Stimulated activated CD4-positive, alpha-beta T cell treated with anti-CD3 and anti-CD28 coated beads, Interleukin-2, amount 100 ng/mL, for 48 hours (primary cell): ENCODE measurements around the gene ASB2.
A peak's percentile ranks its signal among the peaks of the same experiment; 100 is the strongest.

Source experiments
- DNase-seq, 2 donors: peaks; one replicate each; pipeline ENCODE4 v3.0.0-alpha.2; 2020

Gene ASB2

GRCh38 chr14:93945070-93945399 is 31.3 kb downstream of the ASB2 start:
- no peak for DNase-seq

GRCh38 chr14:93944348-93945069 is 31.9 kb downstream of the ASB2 start:
- no peak for DNase-seq

- DNase-seq, result no peak
Measured at GRCh38 chr14:93943930-93944329, 32.4 kb downstream of the ASB2 start.

- DNase-seq, result no peak
Measured at GRCh38 chr14:93943052-93943451, 33.3 kb downstream of the ASB2 start.

- no peak for DNase-seq
Measured at GRCh38 chr14:93941293-93941910, 35.0 kb downstream of the ASB2 start.

GRCh38 chr14:93940437-93940836 is 35.9 kb downstream of the ASB2 start:
- no peak for DNase-seq

- DNase-seq, result peak; percentile 94 to 97
Measured at GRCh38 chr14:93939304-93940229, 36.8 kb downstream of the ASB2 start.

- DNase-seq, result no peak
Measured at GRCh38 chr14:93938751-93939303, 37.5 kb downstream of the ASB2 start.

GRCh38 chr14:93937519-93937918 is 38.9 kb downstream of the ASB2 start:
- no peak for DNase-seq

- no peak for DNase-seq
Measured at GRCh38 chr14:93936926-93937325, 39.4 kb downstream of the ASB2 start.

- no peak for DNase-seq
Measured at GRCh38 chr14:93936245-93936644, 40.1 kb downstream of the ASB2 start.

GRCh38 chr14:93935213-93935612 is 41.2 kb downstream of the ASB2 start:
- DNase-seq, result no peak

- no peak for DNase-seq
Measured at GRCh38 chr14:93932642-93933041, 43.7 kb downstream of the ASB2 start.

- DNase-seq, result no peak
Measured at GRCh38 chr14:93930989-93931307, 45.4 kb downstream of the ASB2 start.

- DNase-seq, result no peak
Measured at GRCh38 chr14:93930296-93930988, 45.9 kb downstream of the ASB2 start.

- DNase-seq, result no peak
Measured at GRCh38 chr14:93929657-93930056, 46.7 kb downstream of the ASB2 start.

GRCh38 chr14:93929048-93929535 is 47.3 kb downstream of the ASB2 start:
- DNase-seq, result no peak

- DNase-seq, result no peak
Measured at GRCh38 chr14:93928184-93929047, 48.0 kb downstream of the ASB2 start.

GRCh38 chr14:93927800-93928145 is 48.6 kb downstream of the ASB2 start:
- no peak for DNase-seq

GRCh38 chr14:93926873-93927799 is 49.2 kb downstream of the ASB2 start, which contains the start of gene FAM181A:
Gene FAM181A, plus strand, starts transcription at chr14:93927344. Its CDS starts 942 bp downstream, at chr14:93928286.
- no peak for DNase-seq
